ENCODE data around the gene CHID1.

CHID1 gene

GRCh38 chr11:887589-887988, 23.0 kb downstream of the CHID1 start:
- H3K27ac ChIP-seq, result no peak overlapping the region
- TF ChIP-seq CTCF (IDR thresholded peaks at IDR 0.05), result no peak
- H3K4me3 ChIP-seq, result no peak overlapping the region
- no peak for DNase-seq (ENCODE audit: low spot score)

GRCh38 chr11:886568-886967, 24.0 kb downstream of the CHID1 start:
- H3K4me3 ChIP-seq, result no peak overlapping the region
- H3K27ac ChIP-seq, result no peak overlapping the region
- DNase-seq (ENCODE audit: low spot score), result no peak
- no peak for TF ChIP-seq CTCF (IDR thresholded peaks at IDR 0.05)

- no peak for DNase-seq (ENCODE audit: low spot score)
- TF ChIP-seq CTCF (IDR thresholded peaks at IDR 0.05), result no peak
- Histone ChIP-seq H3K27ac (no peak overlapping the region), H3K4me3 (no peak overlapping the region)
These were observed 26.0 kb downstream of the CHID1 start for GRCh38 chr11:884578-885070.

GRCh38 chr11:883527-883926, 27.1 kb downstream of the CHID1 start:
- TF ChIP-seq CTCF (IDR thresholded peaks at IDR 0.05), result no peak
- no peak overlapping the region for H3K27ac ChIP-seq
- DNase-seq (ENCODE audit: low spot score), result no peak
- no peak overlapping the region for H3K4me3 ChIP-seq

GRCh38 chr11:882596-882995, 28.0 kb downstream of the CHID1 start:
- no peak overlapping the region for H3K27ac ChIP-seq
- no peak for TF ChIP-seq CTCF (IDR thresholded peaks at IDR 0.05)

GRCh38 chr11:880447-880846, 30.2 kb downstream of the CHID1 start:
- no peak for TF ChIP-seq CTCF (IDR thresholded peaks at IDR 0.05)
- H3K27ac ChIP-seq, result no peak overlapping the region
- DNase-seq (ENCODE audit: low spot score), result no peak
- H3K4me3 ChIP-seq, result no peak overlapping the region

More at GRCh38 chr11:882596-882995, 28.0 kb downstream of the CHID1 start:
- H3K4me3 ChIP-seq, result no peak overlapping the region
- no peak for DNase-seq (ENCODE audit: low spot score)

- Histone ChIP-seq H3K4me3 (no peak overlapping the region), H3K27ac (no peak overlapping the region)
- TF ChIP-seq CTCF (IDR thresholded peaks at IDR 0.05), result no peak
- no peak for DNase-seq (ENCODE audit: low spot score)
These were observed 33.0 kb downstream of the CHID1 start for GRCh38 chr11:877565-877964.
